ENCODE data around the gene RMND1. TPM values are rescaled to one million over a fixed set of nuclear protein-coding genes. Genes with fewer than 3 reads are reported as not detected.

Gene RMND1
- polyA plus RNA-seq, 2 of the 4 experiments (the other 2 are of a cell fraction), result 11.7 to 13.1 TPM

- DNase-seq (ENCODE audit: low read depth in 1 of 2, low spot score in 1 of 2), result no peak
- ChIA-PET CTCF (interaction anchor here (0.8 to 1.3 kb wide), 3 partner anchors 30 to 684 kb away, joined by 3 read pairs; no protein-coding TSS in a partner anchor), POLR2A (no interaction called here)
- no peak for TF ChIP-seq CTCF (IDR thresholded peaks at IDR 0.05)
- no peak for TF ChIP-seq NFE2L2 (conservative IDR thresholded peaks at IDR 0.05; ENCODE audit: low read length)
- TF ChIP-seq CHD4 (IDR thresholded peaks at IDR 0.05; ENCODE audit: borderline replicate concordance), result no peak
- TF ChIP-seq PBX3 (IDR thresholded peaks at IDR 0.05), result no peak
- no peak for TF ChIP-seq ZSCAN20 (CRISPR knock-in tag; IDR thresholded peaks at IDR 0.05)
- peaks cover 27% of the 10 kb centered on the region for H3K4me1 ChIP-seq
- WGBS (ENCODE audit: missing lambda C conversion rate), result 59% methylated on average over 1 of the region's 1 CpG
- no peak for FAIRE-seq
- no peaks in the 10 kb centered on the region for H3K9me3 ChIP-seq
- no peak for ATAC-seq
- no peak overlapping the region for H3K27ac ChIP-seq
- no peak overlapping the region for H3K4me2 ChIP-seq
- no peak overlapping the region for H3K4me3 ChIP-seq
Measured at GRCh38 chr6:151440498-151440897, 11.4 kb downstream of the RMND1 start.

GRCh38 chr6:151437401-151437800 is 14.5 kb downstream of the RMND1 start:
- peak overlapping the region; percentile 56 for H3K4me2 ChIP-seq
- H3K4me3 ChIP-seq, result no peak overlapping the region
- POLR2A ChIA-PET, result interaction anchor here (0.7 kb wide), 1 partner anchor 47 kb away, joined by 3 read pairs; no protein-coding TSS in a partner anchor
- H3K9me3 ChIP-seq, result no peaks in the 10 kb centered on the region
- no peak overlapping the region for H3K27ac ChIP-seq
- no peak for TF ChIP-seq EP300 (IDR thresholded peaks at IDR 0.05)
- FAIRE-seq (no peak), DNase-seq (ENCODE audit: low read depth in 1 of 2, low spot score in 1 of 2) (no peak), ATAC-seq (no peak)
- CTCF ChIA-PET, result interaction anchor here (0.9 to 1.1 kb wide), 2 partner anchors 8 to 15 kb away, joined by 3 read pairs; partner anchors contain the start of gene RMND1
- H3K4me1 ChIP-seq, result peaks cover 27% of the 10 kb centered on the region

- no peak for FAIRE-seq
- H3K27ac ChIP-seq, result no peak overlapping the region; a peak in 1 of 6 replicates
- POLR2A ChIA-PET, result no interaction called here
- H3K9me3 ChIP-seq, result no peaks in the 10 kb centered on the region
- TF ChIP-seq RCOR1 (IDR thresholded peaks at IDR 0.05; ENCODE audit: low read depth, low read length) (no peak), HEYL (CRISPR knock-in tag; IDR thresholded peaks at IDR 0.05) (no peak), ELK1 (IDR thresholded peaks at IDR 0.05; ENCODE audit: low read depth, low read length) (no peak), ESRRA (IDR thresholded peaks at IDR 0.05; ENCODE audit: borderline replicate concordance, low read length) (no peak), NR3C1 (IDR thresholded peaks at IDR 0.05) (no peak), GATA3 (IDR thresholded peaks at IDR 0.05; ENCODE audit: borderline replicate concordance) (no peak), FOSL2 (IDR thresholded peaks at IDR 0.05) (no peak), FOSL2 (CRISPR knock-in tag; IDR thresholded peaks at IDR 0.05) (no peak), CHD2 (IDR thresholded peaks at IDR 0.05; ENCODE audit: low read length, partially characterized antibody) (no peak)
- CTCF ChIA-PET, result no interaction called here
- ATAC-seq, result peak; percentile 13 to 46; a peak in 3 of 6 replicates
- H3K4me1 ChIP-seq, result peaks cover 27% of the 10 kb centered on the region
- H3K4me3 ChIP-seq, result no peak overlapping the region
- H3K4me2 ChIP-seq, result peak overlapping the region; percentile 56
- peak in 1 of 2 experiments; percentile 20 for DNase-seq (ENCODE audit: low read depth in 1 of 2, low spot score in 1 of 2)
Measured at GRCh38 chr6:151436802-151437201, 15.1 kb downstream of the RMND1 start.

GRCh38 chr6:151436300-151436699 is 15.6 kb downstream of the RMND1 start:
- Histone ChIP-seq H3K4me1 (peaks cover 23% of the 10 kb centered on the region), H3K9me3 (no peaks in the 10 kb centered on the region), H3K4me3 (no peak overlapping the region), H3K27ac (no peak overlapping the region; a peak in 1 of 6 replicates), H3K4me2 (peak overlapping the region; percentile 56)
- POLR2A ChIA-PET, result no interaction called here
- DNase-seq (ENCODE audit: low read depth in 1 of 2, low spot score in 1 of 2), result no peak
- no peak for ATAC-seq
- CTCF ChIA-PET, result interaction anchor here (1.4 kb wide), 1 partner anchor 15 kb away, joined by 4 read pairs; the partner anchor contains the start of gene RMND1
- WGBS (ENCODE audit: missing lambda C conversion rate), result 81% methylated on average over 3 of the region's 3 CpGs
- FAIRE-seq, result no peak
- TF ChIP-seq EHMT2 (IDR thresholded peaks at IDR 0.05; ENCODE audit: low read depth) (no peak), KDM5A (IDR thresholded peaks at IDR 0.05) (no peak), CBX2 (IDR thresholded peaks at IDR 0.05; ENCODE audit: borderline replicate concordance, low read depth) (no peak), RAD21 (conservative IDR thresholded peaks at IDR 0.05 in 1 of 2, IDR thresholded peaks at IDR 0.05 in 1 of 2) (no peak), TP53 (CRISPR knock-in tag; IDR thresholded peaks at IDR 0.05) (no peak), HES2 (IDR thresholded peaks at IDR 0.05) (no peak), E2F6 (IDR thresholded peaks at IDR 0.05; ENCODE audit: borderline replicate concordance, low read depth) (no peak), HOXB13 (CRISPR knock-in tag; IDR thresholded peaks at IDR 0.05; ENCODE audit: low read depth) (no peak), MAX (IDR thresholded peaks at IDR 0.05) (no peak), EP300 (IDR thresholded peaks at IDR 0.05) (no peak), ZFP36 (IDR thresholded peaks at IDR 0.05; ENCODE audit: borderline replicate concordance, partially characterized antibody) (no peak), HOXA7 (CRISPR knock-in tag; IDR thresholded peaks at IDR 0.05) (no peak), MAFK (IDR thresholded peaks at IDR 0.05; ENCODE audit: partially characterized antibody) (no peak), PHF8 (IDR thresholded peaks at IDR 0.05; ENCODE audit: borderline replicate concordance, low read depth) (no peak), HDAC2 (IDR thresholded peaks at IDR 0.05) (no peak)
